Measurements from ENCODE around the gene ZNF618.

The ZNF618 gene

DNA sequence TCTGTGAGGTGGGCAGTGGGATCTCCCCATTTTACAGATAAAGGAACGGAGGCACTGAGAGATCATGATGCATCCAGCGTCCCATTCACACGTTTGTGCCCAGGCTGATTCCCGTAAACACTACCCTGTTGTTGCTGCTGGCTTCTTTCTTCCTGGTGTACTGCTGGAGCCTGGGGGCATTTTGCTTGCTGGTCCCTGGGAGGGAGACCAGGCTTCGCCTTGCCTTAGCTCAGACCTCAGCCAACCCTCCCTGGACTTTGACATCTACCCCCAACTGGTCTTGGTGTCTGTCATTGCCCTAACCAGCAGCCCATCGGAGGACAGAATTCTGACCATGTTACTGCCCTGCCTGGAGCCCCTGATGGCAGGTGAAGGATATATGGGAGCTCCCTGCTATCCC lies 82.4 kb downstream of the ZNF618 start:
- FAIRE-seq: no peak

DNA sequence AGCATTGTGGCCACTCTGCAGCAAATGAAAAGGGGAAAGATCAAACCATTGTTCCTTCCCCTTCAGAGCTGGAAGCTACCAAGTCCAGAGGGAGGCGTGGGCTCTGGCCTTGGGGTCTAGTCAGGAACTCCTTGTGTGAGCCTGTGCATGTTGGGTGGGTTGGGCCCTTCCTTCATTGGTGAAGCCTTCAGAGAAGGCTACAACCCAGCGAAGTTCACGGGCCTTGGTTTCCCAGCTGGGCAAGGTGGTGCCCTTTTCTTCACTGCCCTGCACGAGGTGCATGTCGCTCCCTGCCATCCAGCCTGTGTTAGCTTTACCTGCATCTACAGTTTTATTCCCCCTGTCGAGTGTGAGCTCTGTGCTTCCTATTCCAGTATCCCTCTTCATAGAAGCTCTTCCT lies 84.7 kb downstream of the ZNF618 start:
- no peak for FAIRE-seq

DNA sequence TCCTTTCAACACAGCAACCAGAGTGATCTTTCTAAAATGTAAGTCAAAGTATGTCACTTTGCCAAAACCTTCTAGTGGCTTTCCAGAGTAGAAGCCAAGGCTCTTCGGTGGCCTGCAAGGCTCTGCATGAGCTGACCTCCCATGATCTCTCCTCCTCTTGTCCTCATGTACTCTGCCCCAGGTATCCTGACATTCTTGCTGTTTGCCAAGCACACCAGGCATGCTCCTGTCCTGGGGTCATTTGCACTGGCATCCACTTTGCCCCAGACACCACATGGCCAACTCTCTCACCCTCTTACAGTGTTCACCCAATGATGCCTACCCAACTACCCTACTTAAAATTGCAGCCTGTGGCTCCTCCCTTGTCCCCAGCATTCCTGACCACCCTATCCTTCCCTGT lies 86.3 kb downstream of the ZNF618 start:
- no peak for FAIRE-seq

DNA sequence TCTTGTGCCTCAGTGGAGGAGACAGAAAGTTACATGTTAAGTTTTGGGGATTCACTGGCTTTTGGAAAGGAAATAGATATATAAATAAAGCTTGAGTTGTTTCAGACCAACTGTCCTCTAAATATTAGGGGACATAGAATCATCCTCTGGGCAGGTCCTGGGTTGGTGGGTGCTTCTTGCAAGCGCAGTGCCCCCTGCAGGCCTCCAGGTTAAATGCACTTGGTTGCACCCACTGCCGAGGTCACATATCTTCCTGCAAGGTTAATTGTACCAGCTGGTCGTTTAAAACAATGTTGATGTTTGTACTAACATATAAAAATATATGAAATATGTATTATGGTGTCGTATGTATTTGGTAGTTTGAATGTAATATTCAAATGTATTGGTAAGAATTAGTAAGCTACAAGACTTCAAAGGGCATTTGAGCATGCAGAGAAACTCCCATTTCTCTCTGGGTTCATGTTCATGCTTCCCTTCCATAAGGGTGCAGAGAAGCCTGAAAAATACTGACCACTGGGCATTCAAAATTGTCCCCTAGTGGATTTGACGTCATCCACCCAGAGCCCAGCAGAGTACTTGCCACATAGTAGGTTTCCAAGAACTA lies 87.0 kb downstream of the ZNF618 start:
- FAIRE-seq: no peak

DNA sequence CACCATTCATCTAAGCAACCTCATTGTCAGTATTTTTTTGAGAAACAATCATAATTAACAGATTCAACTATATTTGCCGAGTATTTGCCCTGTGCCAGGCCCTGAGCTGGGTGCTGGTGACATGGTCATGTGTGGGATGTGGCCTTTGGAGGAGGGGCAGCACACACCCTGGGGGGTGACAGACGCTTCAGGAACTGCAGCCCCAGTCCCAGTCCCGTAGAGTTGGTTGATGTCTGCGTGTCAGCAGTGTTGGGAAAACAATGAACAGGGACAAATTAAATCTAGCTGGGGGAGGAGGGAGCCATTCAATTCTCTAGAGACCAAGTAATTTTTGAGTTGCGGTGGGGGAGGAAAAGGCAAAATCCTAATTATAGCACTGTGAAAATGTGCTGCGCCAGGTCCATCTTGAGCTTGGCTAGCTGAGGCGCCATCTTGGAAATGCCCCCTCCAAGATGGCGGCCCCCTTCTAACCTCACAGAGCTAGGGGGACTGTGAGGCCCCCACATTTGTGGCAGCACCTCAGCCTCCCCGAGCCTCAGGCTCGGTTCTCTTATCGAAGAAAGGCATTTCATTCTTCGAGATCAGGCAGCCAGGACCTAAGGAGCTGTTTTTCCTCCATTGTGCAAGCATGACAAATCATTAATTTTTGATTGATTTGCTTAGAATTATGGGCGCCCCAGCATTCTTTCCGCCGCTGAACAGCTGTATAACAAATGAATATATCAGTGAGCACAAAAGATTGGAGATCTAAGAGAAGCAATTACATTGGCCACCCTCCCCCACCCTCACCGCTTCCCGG lies 87.8 kb downstream of the ZNF618 start:
- FAIRE-seq: no peak

DNA sequence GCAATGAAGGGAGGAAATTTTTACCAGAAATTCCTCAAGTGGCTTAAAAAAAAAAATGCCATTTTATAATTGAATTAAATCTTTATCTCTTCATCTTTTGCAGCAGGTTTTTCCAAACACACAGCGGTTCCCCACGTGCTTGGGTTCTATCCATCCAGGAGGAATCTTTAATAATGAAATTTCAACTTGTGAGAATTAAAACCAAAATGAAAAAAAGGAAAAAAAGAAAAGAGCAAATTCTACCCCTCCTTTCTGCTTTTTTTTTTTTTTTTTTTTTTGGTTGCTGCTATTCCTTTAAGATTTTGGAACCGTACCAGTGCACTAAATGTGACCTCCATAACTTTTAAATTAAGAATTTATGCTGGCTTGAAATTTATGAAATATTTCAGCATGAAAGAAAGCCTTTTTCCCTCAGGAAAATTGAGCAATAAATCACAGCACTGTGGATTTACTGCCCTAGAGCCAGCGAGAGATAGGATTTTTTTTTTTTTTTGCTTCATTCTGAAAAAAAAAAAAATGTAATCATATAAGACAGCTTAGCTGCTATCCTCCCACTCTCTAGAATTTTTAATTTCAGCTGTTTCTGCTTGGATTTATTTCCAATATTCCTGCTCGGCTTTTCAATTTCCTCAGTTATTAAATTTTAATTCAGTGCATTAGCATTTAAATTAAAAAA lies 88.5 kb downstream of the ZNF618 start:
- FAIRE-seq: no peak

DNA sequence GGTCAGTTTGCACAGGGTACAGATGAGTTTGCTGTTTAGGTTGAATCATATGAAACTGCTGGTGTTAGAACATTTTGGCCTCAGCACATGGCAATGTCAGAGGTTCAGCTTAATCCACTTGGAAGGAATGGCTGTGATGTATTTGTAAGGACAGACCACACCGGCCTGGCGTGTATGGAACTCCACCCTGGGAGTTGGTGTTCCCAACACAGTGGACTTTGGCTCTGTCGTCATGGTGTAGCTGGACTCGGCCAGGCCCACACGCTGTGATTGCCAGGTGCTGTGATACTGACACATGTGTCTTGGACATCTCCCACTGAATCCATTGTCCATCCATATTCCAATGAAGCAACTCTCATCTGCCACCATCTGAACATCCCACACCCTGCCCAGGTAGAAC lies 90.3 kb downstream of the ZNF618 start:
- no peak for FAIRE-seq

DNA sequence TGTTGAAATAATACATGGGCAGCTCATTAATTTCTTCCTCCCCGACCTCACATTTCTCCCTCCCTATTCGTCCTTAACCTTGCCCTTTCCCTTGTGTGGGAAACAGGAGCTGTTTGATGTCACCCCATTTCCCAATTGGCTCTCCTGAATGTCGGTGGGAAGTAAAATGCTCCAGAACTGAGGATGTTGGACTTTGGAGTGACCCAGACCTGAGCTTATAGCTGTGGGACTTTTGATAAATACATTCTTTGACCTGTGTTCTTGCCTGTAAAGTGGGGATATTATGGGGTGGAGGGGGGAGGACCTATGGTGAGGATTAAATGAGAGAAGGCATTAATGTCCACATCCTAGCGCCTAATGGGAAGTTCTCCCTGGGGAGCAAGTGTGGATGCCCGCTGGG lies 91.3 kb downstream of the ZNF618 start:
- no peak for FAIRE-seq

DNA sequence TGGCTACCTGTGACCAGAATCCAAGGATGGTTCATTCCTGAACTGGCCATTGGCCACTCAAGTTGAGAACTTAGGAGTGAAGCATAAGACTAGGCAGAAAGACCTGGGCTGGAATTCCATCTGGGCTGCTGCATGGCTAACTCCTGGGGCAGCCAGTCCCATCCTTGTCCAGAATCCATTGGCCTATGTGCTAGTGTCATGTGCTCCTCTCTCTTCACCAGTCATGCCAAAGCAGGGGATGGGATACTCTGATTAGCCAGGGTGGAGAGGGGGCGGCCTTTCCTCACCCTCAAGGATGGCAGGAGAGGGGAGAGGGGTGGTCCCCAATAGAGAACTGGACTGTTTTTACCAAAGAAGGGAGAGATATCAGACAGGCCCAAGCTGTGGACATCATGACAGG lies 93.2 kb downstream of the ZNF618 start:
- FAIRE-seq: no peak

DNA sequence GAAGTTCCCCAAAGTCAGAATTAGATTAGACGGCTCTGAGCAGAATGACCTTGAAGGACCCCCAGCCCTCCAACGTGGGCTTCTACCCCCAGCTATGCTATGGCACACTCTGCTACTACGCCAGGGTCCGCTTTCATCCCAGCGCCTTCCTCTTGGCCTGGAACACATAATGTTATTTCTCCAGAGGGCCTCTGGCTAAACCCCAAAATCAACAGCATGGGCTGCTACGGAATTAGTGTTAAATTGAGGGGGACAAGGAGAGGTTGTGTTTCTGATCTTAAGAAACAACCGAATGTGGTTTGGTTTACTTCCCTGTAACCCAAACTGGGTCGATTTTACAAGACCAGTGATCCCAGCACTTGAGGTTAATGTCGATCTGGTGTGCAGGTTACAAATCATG lies 97.1 kb downstream of the ZNF618 start:
- no peak for FAIRE-seq

DNA sequence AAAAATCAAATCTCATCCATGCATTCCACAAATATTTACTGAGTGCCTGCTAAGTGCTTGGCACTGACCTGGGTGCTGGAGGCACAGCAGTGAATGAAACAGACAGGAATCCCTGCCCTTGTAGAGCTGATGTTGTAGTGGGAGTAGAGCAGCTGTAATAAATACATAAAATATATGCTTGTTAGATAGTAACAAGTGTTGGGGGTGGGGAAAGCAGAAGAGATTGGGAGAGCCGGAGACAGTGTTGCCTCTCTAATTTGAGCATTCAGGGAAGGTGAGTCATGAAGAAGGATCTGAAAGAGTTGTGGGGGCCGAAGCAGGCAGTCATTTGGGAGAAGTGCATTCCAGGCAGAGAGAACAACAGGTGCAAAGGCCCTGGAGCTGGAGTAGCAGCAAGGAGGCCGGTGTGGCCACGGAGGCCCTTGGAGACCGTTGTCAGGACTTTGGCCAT lies 97.9 kb downstream of the ZNF618 start:
- FAIRE-seq: no peak

DNA sequence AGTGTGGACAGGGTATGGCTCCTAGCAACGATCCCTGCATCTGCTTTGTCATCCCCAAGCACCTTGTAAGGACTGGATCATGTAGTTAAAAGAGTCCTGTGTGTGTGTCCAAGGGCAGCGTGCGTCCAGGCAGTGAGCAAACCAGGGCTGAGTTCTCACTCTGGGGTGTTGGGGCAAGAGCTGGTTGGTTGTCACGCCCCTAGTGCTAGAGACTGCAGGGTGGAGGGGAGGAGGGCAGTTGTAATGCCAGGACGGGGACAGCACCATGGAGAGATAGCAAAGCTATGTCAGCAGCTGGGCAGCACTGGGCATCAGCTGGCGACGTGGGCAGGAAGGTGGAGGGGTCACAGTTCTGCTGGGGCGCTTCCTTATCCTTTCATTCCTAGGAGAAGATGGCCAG lies 100.8 kb downstream of the ZNF618 start:
- no peak for FAIRE-seq

DNA sequence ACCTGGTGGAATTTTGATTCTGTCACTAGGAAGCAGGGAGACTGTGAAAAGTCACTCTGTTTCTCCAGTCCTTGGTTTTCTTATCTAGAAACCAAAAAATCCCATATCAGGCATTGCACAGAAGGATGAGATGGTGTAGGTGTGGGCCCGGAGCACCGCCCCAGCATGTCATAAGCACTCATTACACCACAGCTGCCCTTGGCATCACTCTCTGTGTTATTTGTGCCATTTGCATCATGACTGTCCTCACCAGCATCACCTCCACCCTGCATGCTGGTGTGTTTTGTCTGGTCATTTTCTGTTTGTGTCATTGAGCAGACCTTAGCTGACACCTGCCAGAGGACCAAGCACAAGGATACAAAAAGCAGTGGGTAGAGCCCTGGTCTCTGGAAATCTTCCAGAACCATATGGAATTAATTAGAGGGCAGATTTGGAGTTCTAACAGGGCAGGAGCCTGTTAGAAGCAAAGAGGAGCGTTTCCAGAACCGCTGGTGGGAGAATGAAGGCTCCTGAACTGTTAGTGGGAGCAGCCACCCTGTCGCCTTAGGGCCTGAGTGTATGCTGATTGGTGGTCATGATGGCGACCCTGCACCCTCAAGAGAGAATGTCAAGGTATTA lies 102.7 kb downstream of the ZNF618 start:
- FAIRE-seq: no peak

DNA sequence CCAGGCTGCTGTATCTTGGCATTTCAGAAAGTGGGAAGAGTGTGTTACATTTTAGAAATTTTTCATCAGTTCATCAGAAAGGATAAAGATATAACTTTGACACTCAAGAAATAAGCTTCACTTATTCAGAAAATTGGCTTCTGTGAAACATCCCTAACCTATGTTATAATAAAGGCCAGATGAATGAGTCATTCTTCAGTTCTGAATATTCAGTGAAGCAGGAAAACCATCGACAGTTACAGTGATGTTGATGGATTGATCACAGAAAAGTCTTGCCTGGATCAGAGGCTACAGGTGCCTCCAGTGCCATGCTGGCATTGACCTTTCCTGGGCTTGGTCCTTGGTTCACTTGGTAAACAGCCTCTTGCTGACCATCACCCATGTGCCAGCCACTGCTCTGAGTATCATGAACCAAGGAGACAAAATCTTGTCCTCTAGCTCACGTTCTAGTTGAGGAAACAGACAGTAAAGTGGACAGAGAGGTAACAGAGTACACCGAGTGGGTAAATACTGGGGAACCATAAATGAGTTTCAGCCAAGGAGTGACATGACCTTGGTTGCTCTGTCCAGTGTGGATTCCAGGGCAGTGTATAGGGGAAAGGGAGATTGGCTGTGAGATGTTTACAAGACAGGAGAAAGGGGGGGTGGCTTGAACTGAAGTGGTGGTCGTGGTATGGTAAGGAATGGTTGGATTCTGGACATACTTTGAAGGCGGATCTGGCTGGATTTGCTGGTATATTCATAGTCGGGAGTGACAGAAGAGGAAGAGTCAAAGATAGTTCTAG lies 103.4 kb downstream of the ZNF618 start:
- no peak for FAIRE-seq

DNA sequence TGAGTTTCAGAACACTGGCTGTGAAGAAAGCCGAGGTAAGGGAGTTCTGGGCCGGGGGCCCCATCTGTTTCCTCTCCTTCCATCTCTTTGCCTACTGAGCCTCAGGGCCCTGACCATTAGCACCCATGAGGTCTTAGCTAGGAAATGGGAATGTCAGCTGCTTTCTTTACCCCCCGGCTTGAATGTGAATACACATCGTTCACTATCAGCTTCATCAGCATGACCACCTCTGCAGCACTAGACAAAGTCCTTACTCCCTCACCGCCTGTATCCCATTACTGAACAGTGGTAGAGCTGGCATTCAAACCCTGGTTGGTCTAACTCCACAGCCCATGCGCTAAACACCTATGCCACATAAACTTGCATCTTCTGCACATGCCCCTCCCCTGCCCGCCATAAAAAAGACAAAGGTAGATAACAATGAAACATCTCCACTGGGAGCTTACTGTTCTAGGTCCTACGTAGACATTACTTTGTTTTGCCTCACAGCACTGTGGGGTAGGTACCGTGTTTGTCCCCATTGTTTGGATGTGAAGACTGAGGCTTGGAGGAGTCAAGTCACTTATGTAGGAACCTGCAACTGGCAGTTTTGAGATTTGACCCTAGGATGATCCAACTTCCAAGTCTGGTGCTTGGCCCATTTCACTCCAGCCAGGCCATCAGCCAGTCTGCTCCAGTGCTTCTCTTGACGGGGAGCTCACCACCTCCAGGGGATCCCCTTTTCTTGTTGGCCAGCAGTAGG lies 108.7 kb downstream of the ZNF618 start:
- no peak for FAIRE-seq

DNA sequence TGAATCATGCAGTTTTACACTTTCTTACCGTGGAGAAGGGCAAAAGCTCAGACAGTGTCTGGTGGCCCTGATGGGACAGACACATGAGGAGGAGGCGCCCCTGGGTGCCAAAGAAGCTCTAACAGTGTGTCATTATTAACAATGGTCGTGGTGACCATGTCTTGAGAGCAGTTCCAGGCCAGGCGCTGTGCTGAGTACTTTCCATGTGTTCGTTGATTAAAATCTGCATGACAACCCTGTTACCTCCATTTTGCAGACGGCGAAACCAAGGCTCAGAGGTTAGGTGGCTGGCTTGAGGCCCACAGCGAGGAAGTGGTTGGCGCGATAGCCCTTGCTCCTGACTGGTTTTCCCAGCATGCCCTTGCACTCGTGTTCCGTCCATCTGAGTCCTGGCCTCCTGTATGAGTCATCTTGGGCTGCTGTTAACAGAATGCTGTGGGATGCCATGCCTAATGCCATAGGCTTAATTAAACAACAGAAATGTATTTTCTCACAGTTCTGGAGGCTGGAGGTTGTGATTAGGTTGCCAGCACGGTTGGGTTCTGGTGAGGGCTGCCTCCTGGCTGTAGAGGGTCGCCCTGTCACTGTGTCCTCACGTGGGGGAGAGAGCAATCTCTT lies 110.0 kb downstream of the ZNF618 start:
- FAIRE-seq: no peak

DNA sequence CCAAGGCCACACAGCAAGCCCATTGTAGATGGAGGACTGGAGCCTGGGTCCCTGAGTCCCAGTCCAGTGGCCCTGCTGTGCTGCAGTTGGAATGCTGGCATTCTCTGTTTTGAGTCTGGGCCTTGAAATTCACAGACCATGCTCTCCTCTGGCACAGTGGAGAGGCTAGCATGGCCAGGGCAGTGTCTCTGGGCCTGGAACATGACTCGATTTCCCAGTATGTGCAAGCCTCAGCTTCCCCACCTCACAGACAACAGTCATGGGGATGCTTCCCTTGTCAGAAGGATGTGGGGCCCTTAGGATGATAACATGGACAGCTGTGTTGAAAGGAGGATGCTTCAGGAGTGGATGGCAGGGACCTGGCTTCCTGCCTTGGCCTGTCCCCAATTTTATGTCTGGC lies 110.8 kb downstream of the ZNF618 start:
- FAIRE-seq: no peak

DNA sequence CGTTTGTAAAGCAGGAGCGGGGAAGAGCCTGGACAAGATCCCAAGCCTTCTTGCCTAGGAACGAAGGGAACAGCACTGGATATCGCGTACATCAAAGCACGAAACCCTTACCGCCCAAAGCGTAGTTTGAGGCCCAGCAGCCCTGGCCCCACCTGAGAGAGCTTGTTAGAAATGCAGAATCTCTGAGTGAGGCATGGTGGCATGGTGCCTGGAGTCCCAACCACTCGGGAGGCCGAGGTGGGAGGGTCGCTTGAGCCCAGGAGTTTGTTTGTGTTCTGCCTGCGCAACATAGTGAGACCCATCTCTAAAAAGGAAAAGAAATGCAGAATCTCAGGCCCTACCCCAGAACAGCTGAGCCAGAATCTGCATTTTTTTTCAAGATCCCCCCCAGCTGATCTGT lies 111.4 kb downstream of the ZNF618 start:
- FAIRE-seq: no peak

DNA sequence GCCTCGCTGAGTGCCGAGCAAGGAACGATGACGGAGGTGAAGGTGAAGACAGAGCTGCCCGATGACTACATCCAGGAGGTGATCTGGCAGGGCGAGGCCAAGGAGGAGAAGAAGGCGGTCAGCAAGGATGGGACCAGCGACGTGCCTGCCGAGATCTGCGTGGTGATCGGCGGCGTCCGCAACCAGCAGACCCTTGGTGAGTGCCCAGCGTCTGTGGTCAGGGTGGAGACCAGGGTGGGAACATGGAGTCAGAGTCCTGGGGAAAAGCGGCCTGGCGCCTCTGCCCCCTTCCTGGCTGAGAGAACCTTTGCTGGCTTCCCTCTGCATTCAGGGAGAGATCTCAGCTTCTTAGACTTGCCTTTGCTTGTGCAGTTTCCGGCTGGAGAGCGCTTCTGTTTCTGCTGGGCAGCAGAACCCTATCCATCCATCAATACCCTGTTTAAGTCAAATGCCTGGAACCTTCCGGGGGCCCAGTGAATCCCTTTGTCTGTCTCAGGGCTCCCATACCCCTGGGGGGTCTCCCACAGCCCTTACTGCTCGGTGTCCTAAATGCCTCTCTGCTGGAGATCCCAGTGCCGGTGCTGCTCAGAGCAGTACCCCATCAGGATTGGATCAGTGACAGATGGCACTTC lies 112.4 kb downstream of the ZNF618 start:
- FAIRE-seq: no peak

DNA sequence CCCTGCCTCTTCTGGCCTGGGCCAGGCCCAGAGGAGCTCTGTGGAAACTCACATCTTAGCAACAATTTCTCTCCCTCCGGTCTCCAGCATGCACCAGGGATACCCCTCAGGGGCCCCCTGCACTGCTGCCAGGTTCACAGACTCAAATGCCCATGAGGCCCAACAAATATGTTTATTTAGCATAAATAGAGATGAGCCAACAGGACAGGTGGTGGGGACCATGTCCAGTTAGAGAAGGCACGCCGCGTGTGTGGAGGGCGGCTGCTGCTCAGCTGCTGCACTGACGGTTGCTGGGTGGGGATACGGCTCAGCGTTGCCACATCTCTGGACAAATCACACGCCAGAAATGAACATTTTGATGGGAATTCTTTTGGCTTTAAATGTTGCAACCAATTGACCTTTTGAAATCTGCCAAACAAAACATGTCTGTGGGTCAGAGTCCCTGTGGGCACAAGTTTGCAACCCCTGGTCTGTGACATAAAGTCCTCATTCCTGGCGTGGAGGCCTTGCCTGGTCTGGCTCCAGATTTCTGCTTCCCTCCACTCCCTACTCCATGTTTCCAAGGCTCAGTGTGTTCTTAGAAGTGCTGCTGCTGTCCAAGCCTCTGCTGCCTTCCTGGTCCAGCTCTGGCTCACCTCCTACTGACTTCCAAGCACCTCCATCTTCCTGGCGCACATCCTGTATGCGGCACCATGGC lies 113.1 kb downstream of the ZNF618 start:
- FAIRE-seq: no peak
